ENCODE data around the gene ERICH6.

Gene ERICH6

DNA sequence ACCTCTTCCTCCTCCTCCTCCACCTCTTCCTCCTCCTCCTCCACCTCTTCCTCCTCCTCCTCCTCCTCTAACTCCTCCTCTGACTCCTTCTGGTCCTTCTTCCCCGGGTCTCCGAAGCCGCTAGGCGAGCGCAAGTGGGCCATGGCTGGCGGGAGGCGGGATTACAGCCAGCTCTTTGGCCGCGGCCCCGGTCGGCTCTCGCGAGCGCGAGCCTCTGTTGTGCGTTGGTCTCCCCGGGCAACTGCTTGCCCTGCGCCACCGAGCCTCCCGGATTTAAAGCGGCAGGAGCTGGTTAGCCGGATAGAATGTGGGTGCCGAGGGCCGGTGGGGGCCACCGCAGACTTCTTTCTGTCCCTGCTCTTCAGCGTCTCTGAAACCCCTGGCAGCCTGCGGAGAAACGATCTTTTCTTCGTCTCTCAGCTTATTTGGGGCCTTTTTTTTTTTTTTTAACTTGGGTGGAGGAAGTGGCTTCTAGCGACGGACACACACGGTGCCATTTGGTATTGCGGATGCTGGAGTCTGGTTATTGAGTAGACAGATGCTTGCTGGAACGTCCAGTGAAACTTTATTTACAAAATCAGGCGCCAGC lies at the start of gene ERICH6:
ERICH6 (minus strand) TSS at position 165 of the 589 bp plus-strand sequence; CDS start at position 143, 22 bp downstream.
- Histone ChIP-seq H3K9me3 (ENCODE audit: control insufficient read depth, insufficient read depth, low read length) (no peaks in the 10 kb centered on the region), H3K4me1 (ENCODE audit: control insufficient read depth, low read length) (peaks cover 16% of the 10 kb centered on the region), H3K4me3 (ENCODE audit: low read length) (peak within 1 kb of the TSS; percentile 86), H3K9me2 (replicated peaks; ENCODE audit: control insufficient read depth, low read length) (no peaks in the 10 kb centered on the region), H3F3A (ENCODE audit: control insufficient read depth, insufficient read depth) (peaks cover 16% of the 10 kb centered on the region), H3K4me2 (ENCODE audit: low read length) (peak within 1 kb of the TSS; percentile 96), H3K27ac (ENCODE audit: low read depth, low read length) (peak within 1 kb of the TSS; percentile 33), H3K36me3 (ENCODE audit: control insufficient read depth, low read length) (no peaks in the 10 kb centered on the region), H3K79me2 (ENCODE audit: control insufficient read depth, low read length) (no peaks in the 10 kb centered on the region), H3K27me3 (ENCODE audit: control insufficient read depth, low read length) (0 out of 2 replicates have a peak, but pooled peaks cover 2% of the 10 kb centered on the region), H4K20me1 (ENCODE audit: control insufficient read depth, insufficient read depth, low read depth, low read length) (no peaks in the 10 kb centered on the region)
- TF ChIP-seq EZH2phosphoT487 (IDR thresholded peaks at IDR 0.05; ENCODE audit: borderline replicate concordance, low read length): no peak
- TF ChIP-seq CTCF (IDR thresholded peaks at IDR 0.05; ENCODE audit: low read depth, low read length, poor library complexity, severe bottlenecking): no peak

- Histone ChIP-seq H3K4me2 (ENCODE audit: low read length) (no peak overlapping the region), H3K36me3 (ENCODE audit: control insufficient read depth, low read length) (no peaks in the 10 kb centered on the region), H3K79me2 (ENCODE audit: control insufficient read depth, low read length) (no peaks in the 10 kb centered on the region; the same call in none of the 2 replicates), H3K9me3 (ENCODE audit: control insufficient read depth, insufficient read depth, low read length) (no peaks in the 10 kb centered on the region), H3F3A (ENCODE audit: control insufficient read depth, insufficient read depth) (no peaks in the 10 kb centered on the region; the same call in 1 of the 2 replicates), H3K4me1 (ENCODE audit: control insufficient read depth, low read length) (no peaks in the 10 kb centered on the region), H4K20me1 (ENCODE audit: control insufficient read depth, insufficient read depth, low read depth, low read length) (no peaks in the 10 kb centered on the region), H3K27ac (ENCODE audit: low read depth, low read length) (no peak overlapping the region), H3K9me2 (replicated peaks; ENCODE audit: control insufficient read depth, low read length) (no peaks in the 10 kb centered on the region), H3K4me3 (ENCODE audit: low read length) (no peak overlapping the region), H3K27me3 (ENCODE audit: control insufficient read depth, low read length) (peaks cover 3% of the 10 kb centered on the region; the same call in 1 of the 2 replicates)
- TF ChIP-seq CTCF (IDR thresholded peaks at IDR 0.05; ENCODE audit: low read depth, low read length, poor library complexity, severe bottlenecking): no peak
- TF ChIP-seq EZH2phosphoT487 (IDR thresholded peaks at IDR 0.05; ENCODE audit: borderline replicate concordance, low read length): no peak
These were observed 48.1 kb upstream of the ERICH6 start for GRCh38 chr3:150751781-150752263.

DNA sequence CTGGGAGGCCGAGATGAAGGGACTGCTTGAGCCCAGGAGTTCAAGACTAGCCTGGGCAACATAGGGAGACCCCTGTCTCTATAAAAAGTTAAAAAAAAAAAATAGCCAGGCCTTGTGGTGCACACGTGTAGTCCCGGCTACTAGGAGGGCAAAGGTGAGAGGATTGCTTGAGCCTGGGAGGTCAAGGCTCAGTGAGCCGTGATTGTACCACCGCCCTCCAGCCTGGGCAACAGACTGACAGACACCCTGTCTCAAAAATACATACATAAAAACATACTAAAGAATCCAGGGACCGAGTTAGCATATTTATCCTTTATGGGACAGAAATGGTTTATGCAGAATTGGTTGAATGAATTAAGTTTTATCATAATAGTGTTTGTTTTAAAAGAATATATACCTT lies 45.5 kb upstream of the ERICH6 start:
- no peak overlapping the region for H3K4me3 ChIP-seq (ENCODE audit: low read length)
- H3K9me2 ChIP-seq (replicated peaks; ENCODE audit: control insufficient read depth, low read length): no peaks in the 10 kb centered on the region
- no peaks in the 10 kb centered on the region for H4K20me1 ChIP-seq (ENCODE audit: control insufficient read depth, insufficient read depth, low read depth, low read length)
- TF ChIP-seq EZH2phosphoT487 (IDR thresholded peaks at IDR 0.05; ENCODE audit: borderline replicate concordance, low read length) (no peak), CTCF (IDR thresholded peaks at IDR 0.05; ENCODE audit: low read depth, low read length, poor library complexity, severe bottlenecking) (no peak)
- H3K4me2 ChIP-seq (ENCODE audit: low read length): no peak overlapping the region
- peaks cover 7% of the 10 kb centered on the region for H3K4me1 ChIP-seq (ENCODE audit: control insufficient read depth, low read length)
- no peaks in the 10 kb centered on the region; the same call in 1 of the 2 replicates for H3F3A ChIP-seq (ENCODE audit: control insufficient read depth, insufficient read depth)
- H3K9me3 ChIP-seq (ENCODE audit: control insufficient read depth, insufficient read depth, low read length): no peaks in the 10 kb centered on the region
- no peaks in the 10 kb centered on the region for H3K36me3 ChIP-seq (ENCODE audit: control insufficient read depth, low read length)
- H3K79me2 ChIP-seq (ENCODE audit: control insufficient read depth, low read length): no peaks in the 10 kb centered on the region; the same call in none of the 2 replicates
- no peak overlapping the region for H3K27ac ChIP-seq (ENCODE audit: low read depth, low read length)
- peaks cover 7% of the 10 kb centered on the region for H3K27me3 ChIP-seq (ENCODE audit: control insufficient read depth, low read length)
